Stimulated activated CD8-positive, alpha-beta memory T cell treated with anti-CD3 and anti-CD28 coated beads, Interleukin-7, amount 100 ng/mL, for 48 hours (primary cell): ENCODE measurements around the gene PIGS.

ENCODE experiments used
- DNase-seq, 2 donors: peaks; one replicate each; pipeline ENCODE4 v3.0.0-alpha.2; 2020; ENCODE audit warnings: low read depth in 1 of 2; ENCODE audit errors: extremely low read depth in 1 of 2

Gene PIGS

DNA sequence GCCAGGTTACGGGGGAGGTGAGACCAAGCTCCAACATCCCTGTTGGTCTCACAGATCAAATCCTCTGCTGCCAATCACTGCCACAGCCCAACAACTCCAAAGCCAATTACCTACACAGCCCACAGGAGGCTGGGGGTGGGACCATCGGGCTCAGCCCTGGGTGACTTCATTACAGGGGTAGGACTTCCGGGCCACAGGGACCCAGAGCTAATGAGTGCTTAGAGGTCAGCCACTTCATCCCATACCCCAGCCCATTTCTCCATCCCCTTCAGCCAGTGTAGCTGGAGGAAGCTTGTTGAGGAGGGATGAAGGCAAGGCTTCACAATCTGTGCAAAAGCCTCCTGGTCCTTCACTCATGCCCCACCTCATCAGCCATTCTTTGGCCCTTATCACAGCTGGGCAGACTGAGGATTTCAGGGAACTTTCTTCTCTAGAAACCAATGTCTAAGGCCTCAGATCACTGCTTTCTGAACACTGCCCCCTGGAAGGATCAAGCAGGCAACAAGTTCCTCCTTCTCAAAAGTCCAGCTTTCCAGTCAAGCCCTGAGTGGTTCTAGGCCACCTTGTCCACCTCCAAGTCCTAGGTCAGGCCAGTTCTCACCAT is 59.4 kb downstream of the PIGS start:
- DNase-seq, result no peak

DNA sequence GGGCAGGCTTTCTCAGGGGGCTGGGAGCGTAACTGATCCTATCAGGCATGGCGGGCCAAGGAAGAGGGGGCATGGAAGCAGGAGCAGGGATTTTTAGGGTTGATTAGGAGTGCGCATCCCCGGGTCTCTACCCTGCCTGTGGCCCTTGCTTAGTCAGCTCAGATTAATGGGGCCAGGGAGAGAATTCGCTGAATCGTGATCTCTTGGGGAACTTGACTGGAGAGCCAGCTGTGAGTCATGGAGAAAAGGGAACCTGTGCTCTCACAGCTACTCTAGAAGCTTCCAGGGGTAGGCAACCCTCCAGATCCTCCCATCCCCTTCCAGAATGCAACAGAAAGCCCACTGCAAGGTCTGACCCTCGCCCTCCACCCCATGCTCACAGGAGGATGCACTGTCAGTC is 61.5 kb downstream of the PIGS start:
- no peak for DNase-seq

DNA sequence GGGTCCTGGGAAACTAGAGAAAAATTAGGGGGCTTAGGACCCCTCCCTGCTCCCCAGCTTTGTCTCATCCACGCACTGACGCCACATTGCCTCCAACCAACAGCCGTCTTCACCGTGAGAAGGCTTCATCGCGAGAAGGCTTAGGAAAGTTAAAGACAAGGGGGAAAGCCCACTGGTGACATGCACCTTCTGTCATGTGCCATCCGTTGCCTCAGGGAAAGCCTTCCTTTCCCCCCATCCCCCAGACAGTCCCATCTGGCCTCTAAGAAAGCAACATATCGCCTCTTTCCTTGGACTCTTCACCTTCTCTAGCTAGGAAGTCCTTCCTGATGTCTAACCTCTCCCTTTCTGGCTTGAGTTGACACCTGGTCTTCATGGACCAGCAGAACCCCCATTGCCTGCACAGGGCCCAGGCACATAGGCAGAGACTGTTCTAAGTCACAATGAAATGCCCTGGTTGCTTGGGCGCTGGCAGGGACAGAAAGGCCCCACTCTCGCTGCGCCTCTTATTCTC is 63.1 kb downstream of the PIGS start:
- DNase-seq, result no peak

- DNase-seq, result no peak
Measured at GRCh38 chr17:28507567-28508203, 63.6 kb downstream of the PIGS start.

DNA sequence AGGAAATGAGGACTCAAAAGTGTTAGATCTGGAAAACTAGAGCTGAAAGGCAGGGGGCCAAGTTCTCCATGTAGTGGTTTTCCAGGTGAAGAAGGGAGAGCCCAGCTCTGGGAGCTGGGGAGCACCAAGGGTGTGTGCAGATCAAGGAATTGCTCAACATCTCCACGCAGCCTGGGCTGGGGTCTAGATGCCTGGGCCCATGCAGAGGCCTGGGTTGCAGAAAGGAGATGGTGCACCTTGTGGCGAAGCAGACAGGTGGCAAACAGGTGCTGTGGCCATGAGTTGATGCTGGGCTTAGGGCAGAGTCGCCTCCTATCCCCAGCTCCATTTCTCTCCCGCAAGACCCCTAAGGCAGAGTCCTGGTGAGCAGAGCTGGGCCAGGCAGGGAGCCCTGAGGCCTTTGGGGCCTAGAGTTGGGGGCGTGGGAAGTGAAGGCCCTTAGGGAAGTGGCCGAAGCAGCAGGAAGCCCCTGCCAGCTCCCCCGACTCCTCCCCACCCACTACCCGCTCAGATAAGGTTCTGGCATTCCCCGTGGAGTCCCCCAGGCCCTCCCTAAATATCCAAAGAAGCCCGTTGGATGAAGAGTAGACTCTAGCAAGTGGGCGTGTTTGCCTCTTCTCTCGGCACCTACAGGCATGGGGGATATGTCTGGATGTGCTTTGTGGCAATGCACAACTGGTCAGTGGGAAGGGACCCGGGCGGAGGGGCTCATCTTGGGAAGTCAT is 64.4 kb downstream of the PIGS start:
- DNase-seq, result no peak

- DNase-seq, result no peak
Measured at GRCh38 chr17:28505986-28506665, 65.2 kb downstream of the PIGS start, which contains the start of gene FOXN1. TSS of gene FOXN1 (plus strand) at chr17:28506348. CDS start at chr17:28523970, 17,622 bp downstream.

GRCh38 chr17:28503420-28503819 is 67.9 kb downstream of the PIGS start:
- no peak for DNase-seq
